OCI-LY7 (cell line): ENCODE measurements around the gene MMP23B. TPM values are rescaled to one million over a fixed set of nuclear protein-coding genes. Genes with fewer than 3 reads are reported as not detected.

Experiments
- BruUV-seq: library from RNA; stranded (reverse); fragments of 400-500 nt; replicated peaks from 2 replicates; lab custom pipeline; 2021; lab: Mats Ljungman, UMichigan
- CTCF ChIA-PET: fragments of 300-600 bp; sonication (Branson Sonifier 250); formaldehyde crosslinking; loops from one replicate; lab custom pipeline; 2022; ENCODE audit warnings: antibody characterized with exemption; ENCODE audit not compliant: unreplicated experiment; lab: Charles Lee
- POLR2A ChIA-PET: fragments of 300-600 bp; sonication (Branson Sonifier 250); formaldehyde crosslinking; loops from one replicate; lab custom pipeline; 2022; ENCODE audit warnings: antibody characterized with exemption; lab: Charles Lee
- DNase-seq: peaks from one replicate; pipeline ENCODE4 v3.0.0-alpha.2; 2015; ENCODE audit warnings: low spot score
- H2AFZ ChIP-seq: fragments of 200-600 bp; sonication (generic), shearing (Covaris generic); 2 replicates; pipeline ENCODE4 v1.6.1; 2014; ENCODE audit warnings: mild to moderate bottlenecking, antibody characterized with exemption, low read length, moderate library complexity
- H3K27ac ChIP-seq: fragments of 200-600 bp; sonication (generic); 2 replicates; pipeline ENCODE4 v1.5.1; 2014; ENCODE audit warnings: mixed run types, low read depth, mild to moderate bottlenecking, moderate library complexity, low read length, inconsistent platforms; ENCODE audit not compliant: poor library complexity, severe bottlenecking
- H3K36me3 ChIP-seq: fragments of 200-600 bp; sonication (generic); 2 replicates; pipeline ENCODE4 v1.6.1; 2014; ENCODE audit warnings: mild to moderate bottlenecking, antibody characterized with exemption, low read length, moderate library complexity, mixed read lengths; ENCODE audit not compliant: insufficient read depth
- H3K4me1 ChIP-seq: fragments of 200-600 bp; sonication (generic); 2 replicates; pipeline ENCODE4 v1.5.1; 2014; ENCODE audit warnings: mild to moderate bottlenecking, low read length; ENCODE audit not compliant: insufficient read depth, poor library complexity, severe bottlenecking
- H3K4me2 ChIP-seq: fragments of 200-600 bp; sonication (generic); 2 replicates; pipeline ENCODE4 v1.6.1; 2014; ENCODE audit warnings: mild to moderate bottlenecking, low read length
- H3K4me3 ChIP-seq: fragments of 200-600 bp; sonication (generic); 2 replicates; pipeline ENCODE4 v1.5.1; 2014; ENCODE audit warnings: mild to moderate bottlenecking, low read depth, low read length; ENCODE audit not compliant: poor library complexity, severe bottlenecking
- H3K79me2 ChIP-seq: fragments of 200-600 bp; sonication (generic); 2 replicates; pipeline ENCODE4 v1.6.1; 2016; ENCODE audit warnings: low read depth, mild to moderate bottlenecking, low read length, moderate library complexity, mixed read lengths; ENCODE audit not compliant: insufficient read depth
- H3K9me2 ChIP-seq: fragments of 200-600 bp; sonication (generic); 2 replicates; pipeline ENCODE4 v1.6.1; 2016; ENCODE audit warnings: mild to moderate bottlenecking, low read length, mixed read lengths; ENCODE audit not compliant: insufficient read depth
- H3K9me3 ChIP-seq: fragments of 200-600 bp; sonication (generic); 2 replicates; pipeline ENCODE4 v1.6.1; 2014; ENCODE audit warnings: mild to moderate bottlenecking, mixed run types, low read length, mixed read lengths
- H4K20me1 ChIP-seq: fragments of 200-600 bp; sonication (generic); 2 replicates; pipeline ENCODE4 v1.6.1; 2014; ENCODE audit warnings: mild to moderate bottlenecking, antibody characterized with exemption, low read length, moderate library complexity, mixed read lengths; ENCODE audit not compliant: insufficient read depth
- EZH2phosphoT487 ChIP-seq: fragments of 200-600 bp; sonication (generic); IDR thresholded peaks from 2 replicates; pipeline ENCODE4 v1.6.1; 2018; ENCODE audit warnings: low read depth, borderline replicate concordance, mild to moderate bottlenecking, mixed run types, antibody characterized with exemption, low read length, moderate library complexity, mixed read lengths
- intact Hi-C: fragments of 100-400 bp; cut with micrococcal nuclease; formaldehyde crosslinking; loops from one replicate; pipeline ENCODE4 v1.10.0; 2022; ENCODE audit not compliant: unreplicated experiment
- total RNA-seq, 2 experiments: library from RNA; depleted of rRNA in 1 of 2; stranded (reverse); fragments of >200 nt in 1 of 2; shearing (Covaris generic) in 1 of 2; gene quantifications; 2 replicates each; pipeline ENCODE4 v1.2.3, GENCODE V29; 2014 to 2022
- TF ChIP-seq, protein P1 (sequence below): fragments of 200-600 bp; sonication (generic); conservative IDR thresholded peaks from 2 replicates; pipeline ENCODE4 v1.5.1; 2014; ENCODE audit warnings: mild to moderate bottlenecking, antibody characterized with exemption, low read length, moderate library complexity, mixed read lengths

Gene MMP23B
- total RNA-seq, 2 experiments from 2014 or later, result 2.2 to 7.6 TPM

DNA sequence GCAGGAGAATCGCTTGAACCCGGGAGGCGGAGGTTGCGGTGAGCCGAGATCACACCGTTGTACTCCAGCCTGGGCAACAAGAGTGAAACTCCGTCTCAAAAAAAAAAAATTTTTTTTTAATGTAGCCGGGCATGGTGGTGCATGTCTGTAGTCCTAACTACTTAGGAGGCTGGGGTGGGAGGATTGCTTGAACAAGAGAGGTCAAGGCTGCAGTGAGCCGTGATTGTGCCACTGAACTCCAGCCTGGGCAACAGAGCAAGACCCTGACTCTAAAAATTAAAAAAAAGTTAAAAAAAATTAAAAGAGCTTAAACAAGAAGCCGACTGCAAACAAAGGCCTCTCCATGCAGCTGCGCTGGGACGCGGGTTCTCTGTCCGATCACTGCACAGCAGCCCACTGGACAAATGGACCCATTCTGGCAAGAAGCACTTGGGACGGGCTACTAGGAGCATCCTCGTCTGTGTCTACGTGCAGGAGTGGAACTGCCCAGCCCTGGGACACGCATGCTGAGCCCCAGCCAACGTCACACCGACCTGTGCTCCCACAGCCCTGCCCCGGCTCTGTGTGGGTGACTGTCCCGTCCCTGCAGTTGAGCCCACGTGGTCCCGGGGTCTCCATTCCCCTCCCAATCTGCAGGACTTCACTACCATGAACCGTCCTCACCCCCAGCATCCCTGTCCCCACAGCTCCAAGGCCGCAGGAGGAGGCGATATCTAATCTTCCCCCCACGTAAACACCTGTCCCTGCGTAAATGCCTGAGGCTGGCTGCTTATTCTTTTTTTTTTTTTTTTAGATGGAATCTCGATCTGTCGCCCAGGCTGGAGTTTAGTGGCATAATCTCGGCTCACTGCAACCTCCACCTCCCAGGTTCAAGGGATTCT, 48.3 kb downstream of the MMP23B start:
- DNase-seq, result no peak
- POLR2A ChIA-PET, result interaction anchor here (0.7 kb wide), 1 partner anchor 775 kb away, joined by 3 read pairs; no protein-coding TSS in a partner anchor
- H3K9me3 ChIP-seq, result no peaks in the 10 kb centered on the region
- H3K79me2 ChIP-seq, result no peaks in the 10 kb centered on the region
- no peaks in the 10 kb centered on the region for H3K36me3 ChIP-seq
- H3K4me1 ChIP-seq, result peaks cover 23% of the 10 kb centered on the region
- H4K20me1 ChIP-seq, result no peaks in the 10 kb centered on the region
- no TSS peak for BruUV-seq
- H3K27ac ChIP-seq, result no peak overlapping the region
- no peaks in the 10 kb centered on the region for H3K9me2 ChIP-seq
- no peak overlapping the region for H2AFZ ChIP-seq
- intact Hi-C loops, result no loop called here
- TF ChIP-seq, protein P1, sequence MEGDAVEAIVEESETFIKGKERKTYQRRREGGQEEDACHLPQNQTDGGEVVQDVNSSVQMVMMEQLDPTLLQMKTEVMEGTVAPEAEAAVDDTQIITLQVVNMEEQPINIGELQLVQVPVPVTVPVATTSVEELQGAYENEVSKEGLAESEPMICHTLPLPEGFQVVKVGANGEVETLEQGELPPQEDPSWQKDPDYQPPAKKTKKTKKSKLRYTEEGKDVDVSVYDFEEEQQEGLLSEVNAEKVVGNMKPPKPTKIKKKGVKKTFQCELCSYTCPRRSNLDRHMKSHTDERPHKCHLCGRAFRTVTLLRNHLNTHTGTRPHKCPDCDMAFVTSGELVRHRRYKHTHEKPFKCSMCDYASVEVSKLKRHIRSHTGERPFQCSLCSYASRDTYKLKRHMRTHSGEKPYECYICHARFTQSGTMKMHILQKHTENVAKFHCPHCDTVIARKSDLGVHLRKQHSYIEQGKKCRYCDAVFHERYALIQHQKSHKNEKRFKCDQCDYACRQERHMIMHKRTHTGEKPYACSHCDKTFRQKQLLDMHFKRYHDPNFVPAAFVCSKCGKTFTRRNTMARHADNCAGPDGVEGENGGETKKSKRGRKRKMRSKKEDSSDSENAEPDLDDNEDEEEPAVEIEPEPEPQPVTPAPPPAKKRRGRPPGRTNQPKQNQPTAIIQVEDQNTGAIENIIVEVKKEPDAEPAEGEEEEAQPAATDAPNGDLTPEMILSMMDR, result no peak
- no peak for TF ChIP-seq EZH2phosphoT487
- CTCF ChIA-PET, result interaction anchor here (0.6 kb wide), 1 partner anchor 305 kb away, joined by 4 read pairs; no protein-coding TSS in a partner anchor
- H3K4me3 ChIP-seq, result no peak overlapping the region
- no peak overlapping the region for H3K4me2 ChIP-seq

DNA sequence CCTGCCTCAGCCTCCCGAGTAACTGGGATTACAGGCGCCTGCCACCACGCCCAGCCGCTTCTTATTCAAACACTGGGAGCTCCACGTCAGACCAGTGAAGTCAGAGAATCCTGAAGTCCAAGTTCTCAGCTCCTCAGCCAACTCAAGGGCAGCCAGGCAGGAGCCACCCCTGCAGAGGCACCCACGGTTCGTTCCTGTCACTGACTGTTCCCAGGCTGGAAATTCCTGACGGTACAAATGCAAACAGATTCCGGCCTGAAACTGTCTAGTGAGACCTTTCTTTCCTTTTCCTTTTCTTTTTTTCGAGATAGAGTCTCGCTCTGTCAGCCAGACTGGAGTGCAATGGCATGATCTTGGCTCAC, 48.9 kb downstream of the MMP23B start:
- no peaks in the 10 kb centered on the region for H3K9me3 ChIP-seq
- no peaks in the 10 kb centered on the region for H3K79me2 ChIP-seq
- H2AFZ ChIP-seq, result no peak overlapping the region
- H3K4me3 ChIP-seq, result no peak overlapping the region
- no peak overlapping the region for H3K4me2 ChIP-seq
- peaks cover 23% of the 10 kb centered on the region for H3K4me1 ChIP-seq
- ChIA-PET POLR2A (no interaction called here), CTCF (interaction anchor here (0.6 kb wide), 1 partner anchor 305 kb away, joined by 4 read pairs; no protein-coding TSS in a partner anchor)
- H4K20me1 ChIP-seq, result no peaks in the 10 kb centered on the region
- no TSS peak for BruUV-seq
- H3K36me3 ChIP-seq, result no peaks in the 10 kb centered on the region
- no peak for TF ChIP-seq EZH2phosphoT487
- TF ChIP-seq, protein P1, result no peak
- no peak overlapping the region for H3K27ac ChIP-seq
- intact Hi-C loops, result no loop called here
- no peaks in the 10 kb centered on the region for H3K9me2 ChIP-seq
- no peak for DNase-seq
